CD4-positive, alpha-beta T cell treated with Interleukin-15 for 1 hour (primary cell): ENCODE data around the gene ADH1A.
"Not testable (repeated sequence)": the region's sequence is repeated elsewhere in the genome, so short reads cannot be mapped to it uniquely, and the experiment has no call there.

Source experiments
- DNase-seq: peaks from one replicate; pipeline ENCODE4 v3.0.0-alpha.2; 2020

The ADH1A gene

GRCh38 chr4:99290848-99291786 lies at the start of gene ADH1A:
Gene ADH1A (minus strand): TSS chr4:99290985. CDS start chr4:99290914, 71 bp downstream.
- DNase-seq, result no peak

GRCh38 chr4:99339172-99339571 lies 48.4 kb upstream of the ADH1A start:
- DNase-seq, result no peak

GRCh38 chr4:99336553-99336952 lies 45.8 kb upstream of the ADH1A start:
- DNase-seq, result no peak

- no peak for DNase-seq
Measured at GRCh38 chr4:99334880-99335279, 44.1 kb upstream of the ADH1A start.

- DNase-seq, result no peak
Measured at GRCh38 chr4:99330648-99331047, 39.9 kb upstream of the ADH1A start.

- no peak for DNase-seq
Measured at GRCh38 chr4:99329876-99330275, 39.1 kb upstream of the ADH1A start.

GRCh38 chr4:99324979-99325378 lies 34.2 kb upstream of the ADH1A start:
- DNase-seq, result no peak

- DNase-seq, result no peak
Measured at GRCh38 chr4:99324361-99324760, 33.6 kb upstream of the ADH1A start.

- no peak for DNase-seq
Measured at GRCh38 chr4:99323756-99324155, 33.0 kb upstream of the ADH1A start.

- no peak for DNase-seq
Measured at GRCh38 chr4:99321241-99322191, 30.7 kb upstream of the ADH1A start, which contains the start of gene ADH1B. Gene ADH1B (minus strand): TSS chr4:99321401. CDS start chr4:99321331, 70 bp downstream.

- not testable (repeated sequence) for DNase-seq
Measured at GRCh38 chr4:99317811-99318210, 27.0 kb upstream of the ADH1A start.

- no peak for DNase-seq
Measured at GRCh38 chr4:99317354-99317753, 26.6 kb upstream of the ADH1A start.

GRCh38 chr4:99315839-99316238 lies 25.1 kb upstream of the ADH1A start:
- DNase-seq, result no peak

GRCh38 chr4:99314211-99314610 lies 23.4 kb upstream of the ADH1A start:
- no peak for DNase-seq

GRCh38 chr4:99310389-99310788 lies 19.6 kb upstream of the ADH1A start:
- DNase-seq, result no peak

GRCh38 chr4:99305638-99306400 lies 15.0 kb upstream of the ADH1A start:
- DNase-seq, result no peak

- no peak for DNase-seq
Measured at GRCh38 chr4:99301376-99302164, 10.8 kb upstream of the ADH1A start.

GRCh38 chr4:99300934-99301333 lies 10.1 kb upstream of the ADH1A start:
- no peak for DNase-seq

- no peak for DNase-seq
Measured at GRCh38 chr4:99293357-99293756, 2.6 kb upstream of the ADH1A start.

- DNase-seq, result no peak
Measured at GRCh38 chr4:99285387-99285786, 5.4 kb downstream of the ADH1A start.

- no peak for DNase-seq
Measured at GRCh38 chr4:99282731-99283130, 8.1 kb downstream of the ADH1A start.

- no peak for DNase-seq
Measured at GRCh38 chr4:99281261-99281660, 9.5 kb downstream of the ADH1A start.
